NCI-H146 treated with DMSO at 0.1 percent for 48 hours (cell line): Measurements from ENCODE around the gene TOM1L1.

Source experiments
- DNase-seq: peaks from one replicate; lab custom pipeline; 2025; ENCODE audit not compliant: unreplicated experiment; lab: John Stamatoyannopoulos, UW

Gene TOM1L1

GRCh38 chr17:54990118-54990517 lies 89.5 kb downstream of the TOM1L1 start:
- DNase-seq: no peak

DNA sequence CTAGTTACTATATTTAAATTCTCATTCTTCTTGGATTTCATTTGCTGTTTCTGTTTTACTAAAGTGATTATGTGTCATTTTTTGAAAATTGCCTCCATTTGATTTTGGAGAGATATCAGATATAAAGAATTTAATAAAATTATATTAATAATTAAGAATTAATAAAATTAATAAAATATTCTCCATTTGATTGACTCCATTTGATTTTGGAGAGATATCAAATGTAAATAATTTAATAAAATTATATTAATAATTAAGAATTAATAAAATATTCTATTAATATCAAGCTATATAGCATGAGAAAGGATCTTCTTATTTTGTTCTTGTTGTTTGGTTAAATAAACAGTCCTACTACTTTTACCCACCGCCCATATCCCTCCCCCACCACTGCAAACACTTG lies 90.9 kb downstream of the TOM1L1 start:
- DNase-seq: no peak

DNA sequence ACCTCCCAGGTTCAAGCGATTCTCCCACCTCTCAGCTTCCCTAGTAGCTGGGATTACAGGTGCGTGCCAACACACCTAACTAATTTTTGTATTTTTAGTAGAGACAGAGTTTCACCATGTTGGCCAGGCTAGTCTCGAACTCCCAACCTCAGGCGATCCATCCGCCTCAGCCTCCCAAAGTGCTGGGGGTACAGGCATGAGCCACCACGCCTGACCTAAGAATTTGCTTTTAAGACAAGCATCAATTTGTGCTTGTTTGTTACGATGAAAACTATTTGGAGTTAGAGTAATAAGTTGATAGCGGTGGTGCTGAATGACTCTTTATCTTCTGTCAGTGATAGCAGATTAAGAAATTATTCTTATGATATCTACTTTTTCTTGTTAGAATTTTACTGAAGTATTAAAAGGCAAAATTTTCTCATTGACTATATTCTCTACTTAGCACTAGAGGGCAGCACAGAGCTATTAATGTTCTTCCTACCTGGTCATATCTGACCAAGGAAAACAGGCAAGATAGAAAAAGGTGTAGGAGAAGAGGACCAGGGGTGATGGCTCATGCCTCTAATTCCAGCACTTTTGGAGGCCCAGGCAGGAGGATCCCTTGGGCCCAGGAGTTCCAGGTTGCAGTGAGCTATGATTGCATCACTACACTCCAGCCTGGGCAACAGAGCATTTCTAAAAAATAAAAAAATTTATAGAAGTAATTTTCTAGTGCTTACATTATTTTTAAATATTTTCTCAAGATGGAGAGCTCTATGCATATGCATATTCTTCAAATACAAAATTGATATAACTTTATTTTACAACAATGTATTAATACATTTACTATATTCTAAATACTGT lies 92.4 kb downstream of the TOM1L1 start:
- peak; percentile 29 for DNase-seq

DNA sequence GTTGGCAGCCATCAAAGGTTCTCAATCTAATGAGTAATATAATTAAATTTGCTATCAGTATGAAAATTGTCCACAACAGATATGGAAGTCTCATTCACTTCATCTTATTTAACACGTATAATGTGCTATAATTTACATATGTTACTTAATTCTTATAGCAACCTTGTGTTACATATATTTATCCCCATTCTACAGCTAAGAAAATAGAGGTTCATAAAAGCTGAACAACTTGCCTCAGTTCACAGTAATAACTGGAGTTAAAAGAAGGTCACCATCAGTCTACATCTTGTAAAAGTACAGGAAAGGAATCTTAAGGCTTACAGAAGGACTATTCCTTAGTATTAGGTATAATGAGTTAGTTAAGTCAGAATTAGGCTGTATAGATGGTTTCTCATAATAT lies 95.8 kb downstream of the TOM1L1 start:
- DNase-seq: no peak

GRCh38 chr17:55002458-55002857 lies 101.8 kb downstream of the TOM1L1 start:
- DNase-seq: no peak

DNA sequence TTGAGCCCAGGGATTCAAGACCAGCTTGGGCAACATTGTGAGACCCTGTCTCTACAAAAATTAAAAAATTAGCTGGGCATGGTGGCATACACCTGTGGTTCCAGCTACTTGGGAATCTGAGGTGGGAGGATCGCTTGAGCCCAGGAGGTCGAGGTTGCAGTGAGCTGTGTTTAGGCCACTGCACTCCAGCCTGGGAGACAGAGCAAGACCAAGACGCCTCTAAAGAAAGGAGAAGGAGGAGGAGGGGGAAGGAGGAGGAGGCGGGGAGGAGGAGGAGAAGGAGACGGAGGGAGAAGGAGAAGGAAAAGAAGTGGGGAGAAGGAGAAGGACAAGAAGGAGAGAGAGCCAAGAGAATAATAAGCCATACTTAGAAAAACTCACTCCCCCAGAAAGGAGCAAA lies 103.8 kb downstream of the TOM1L1 start:
- DNase-seq: no peak

DNA sequence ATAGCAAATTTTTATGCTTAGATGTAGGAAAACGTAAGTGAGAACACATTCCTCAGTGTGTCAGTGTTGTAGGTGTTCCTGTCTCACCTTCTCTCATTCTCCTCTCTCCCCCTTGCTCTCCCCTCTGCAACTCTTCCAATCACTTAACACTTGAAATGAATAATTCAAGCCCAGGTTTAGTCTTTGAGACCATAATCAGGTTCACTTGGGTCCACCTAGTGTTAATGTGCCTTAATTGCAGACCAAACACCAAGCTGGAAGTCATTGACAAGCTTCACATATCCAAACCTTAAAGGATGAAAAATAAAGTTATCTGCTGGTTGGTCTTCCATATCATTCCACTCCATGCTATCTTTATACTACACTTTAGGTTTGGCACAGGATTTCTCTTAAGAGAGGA lies 104.9 kb downstream of the TOM1L1 start:
- DNase-seq: no peak
